HEK293 (cell line): ENCODE measurements around the gene NTRK3.

Experiments used
- CTCF ChIA-PET: fragments of 350-600 bp; formaldehyde crosslinking; extraction: SDS; loops from one replicate; lab custom pipeline; 2021; ENCODE audit warnings: antibody characterized with exemption; lab: Yijun Ruan, JAX
- POLR2A ChIA-PET: fragments of 300-600 bp; formaldehyde crosslinking; extraction: SDS; loops from one replicate; lab custom pipeline; 2020; ENCODE audit warnings: antibody characterized with exemption, inconsistent platforms; lab: Yijun Ruan, JAX
- H3K27ac ChIP-seq: fragments of 200-500 bp; sonication (Bioruptor generic); 2 replicates; pipeline ENCODE4 v1.5.1; 2014; ENCODE audit warnings: low read depth, low read length, control low read depth, inconsistent platforms; ENCODE audit errors: extremely low read depth
- H3K36me3 ChIP-seq, 2 experiments: fragments of 200-500 bp in 1 of 2; sonication (Bioruptor generic) in 1 of 2; 1 replicate in 1 of 2; 2 replicates in 1 of 2; pipeline ENCODE4 v1.5.1; 2014 to 2017; ENCODE audit warnings: inconsistent platforms in 2 of 2, low read length in 2 of 2; ENCODE audit not compliant: control insufficient read depth in 2 of 2, insufficient read depth in 1 of 2
- H3K4me1 ChIP-seq: fragments of 200-500 bp; sonication (Bioruptor generic); 2 replicates; pipeline ENCODE4 v1.5.1; 2014; ENCODE audit warnings: mild to moderate bottlenecking, low read length, inconsistent platforms; ENCODE audit not compliant: control insufficient read depth, insufficient read depth
- H3K4me3 ChIP-seq: 2 replicates; pipeline ENCODE4 v1.5.1; 2011; ENCODE audit warnings: low read depth, mild to moderate bottlenecking, control low read depth, low read length, moderate library complexity
- H3K9me3 ChIP-seq: fragments of 200-500 bp; sonication (Bioruptor generic); 2 replicates; pipeline ENCODE4 v1.5.1; 2014; ENCODE audit warnings: low read depth, low read length, inconsistent platforms; ENCODE audit not compliant: control insufficient read depth, insufficient read depth
- KLF8 ChIP-seq: fragments of 450-650 bp; formaldehyde crosslinking; IDR thresholded peaks from 2 replicates; pipeline ENCODE4 v1.5.1; 2016; ENCODE audit warnings: missing biosample characterization, missing genetic modification characterization
- SP2 ChIP-seq: fragments of 450-650 bp; formaldehyde crosslinking; IDR thresholded peaks from 2 replicates; pipeline ENCODE4 v1.5.1; 2016; ENCODE audit warnings: missing biosample characterization, missing genetic modification characterization
- ZBTB21 ChIP-seq: fragments of 450-650 bp; formaldehyde crosslinking; IDR thresholded peaks from 2 replicates; pipeline ENCODE4 v1.5.1; 2017; ENCODE audit warnings: missing biosample characterization, missing genetic modification characterization
- ZNF132 ChIP-seq: fragments of 450-650 bp; formaldehyde crosslinking; IDR thresholded peaks from 2 replicates; pipeline ENCODE4 v1.5.1; 2017; ENCODE audit warnings: missing biosample characterization, missing genetic modification characterization, borderline replicate concordance
- ZNF140 ChIP-seq: fragments of 450-650 bp; formaldehyde crosslinking; IDR thresholded peaks from 2 replicates; pipeline ENCODE4 v1.5.1; 2016; ENCODE audit warnings: missing biosample characterization, missing genetic modification characterization
- ZNF157 ChIP-seq: fragments of 450-650 bp; formaldehyde crosslinking; IDR thresholded peaks from 2 replicates; pipeline ENCODE4 v1.5.1; 2016; ENCODE audit warnings: missing biosample characterization, missing genetic modification characterization
- ZNF202 ChIP-seq: fragments of 450-650 bp; formaldehyde crosslinking; IDR thresholded peaks from 2 replicates; pipeline ENCODE4 v1.5.1; 2016; ENCODE audit warnings: missing biosample characterization, missing genetic modification characterization, borderline replicate concordance
- ZNF335 ChIP-seq: fragments of 450-650 bp; formaldehyde crosslinking; conservative IDR thresholded peaks from 2 replicates; pipeline ENCODE4 v1.5.1; 2016; ENCODE audit warnings: missing biosample characterization, missing genetic modification characterization
- ZNF341 ChIP-seq: fragments of 450-650 bp; formaldehyde crosslinking; IDR thresholded peaks from 2 replicates; pipeline ENCODE4; 2016; ENCODE audit warnings: low read depth, missing biosample characterization, missing genetic modification characterization
- ZNF354C ChIP-seq: fragments of 450-650 bp; formaldehyde crosslinking; IDR thresholded peaks from 2 replicates; pipeline ENCODE4 v1.5.1; 2016; ENCODE audit warnings: missing biosample characterization, missing genetic modification characterization, low read depth, borderline replicate concordance
- ZNF48 ChIP-seq: fragments of 450-650 bp; formaldehyde crosslinking; IDR thresholded peaks from 2 replicates; pipeline ENCODE4 v1.5.1; 2016; ENCODE audit warnings: missing biosample characterization, missing genetic modification characterization
- ZNF529 ChIP-seq: fragments of 450-650 bp; formaldehyde crosslinking; IDR thresholded peaks from 2 replicates; pipeline ENCODE4 v1.5.1; 2017; ENCODE audit warnings: missing genetic modification characterization, missing biosample characterization; ENCODE audit not compliant: insufficient replicate concordance
- ZNF530 ChIP-seq: fragments of 450-650 bp; formaldehyde crosslinking; IDR thresholded peaks from 2 replicates; pipeline ENCODE4 v1.5.1; 2016; ENCODE audit warnings: low read depth, missing biosample characterization, missing genetic modification characterization
- ZNF558 ChIP-seq: fragments of 450-650 bp; formaldehyde crosslinking; IDR thresholded peaks from 2 replicates; pipeline ENCODE4 v1.5.1; 2016; ENCODE audit warnings: missing biosample characterization, missing genetic modification characterization
- ZNF623 ChIP-seq: fragments of 450-650 bp; formaldehyde crosslinking; IDR thresholded peaks from 2 replicates; pipeline ENCODE4 v1.5.1; 2016; ENCODE audit warnings: missing biosample characterization, missing genetic modification characterization
- ZNF624 ChIP-seq: fragments of 450-650 bp; formaldehyde crosslinking; IDR thresholded peaks from 2 replicates; pipeline ENCODE4 v1.5.1; 2017; ENCODE audit warnings: missing biosample characterization, missing genetic modification characterization
- ZNF654 ChIP-seq: fragments of 450-650 bp; formaldehyde crosslinking; IDR thresholded peaks from 2 replicates; pipeline ENCODE4 v1.5.1; 2016; ENCODE audit warnings: low read depth, missing biosample characterization, missing genetic modification characterization
- ZNF660 ChIP-seq: fragments of 450-650 bp; IDR thresholded peaks from 2 replicates; pipeline ENCODE4 v1.5.1; 2018; ENCODE audit warnings: missing biosample characterization, mild to moderate bottlenecking, missing genetic modification characterization
- ZNF768 ChIP-seq: fragments of 450-650 bp; formaldehyde crosslinking; IDR thresholded peaks from 2 replicates; pipeline ENCODE4 v1.5.1; 2018; ENCODE audit warnings: missing biosample characterization, mild to moderate bottlenecking, missing genetic modification characterization
- ZSCAN23 ChIP-seq: fragments of 450-650 bp; formaldehyde crosslinking; IDR thresholded peaks from 2 replicates; pipeline ENCODE4 v1.5.1; 2016; ENCODE audit warnings: missing biosample characterization, missing genetic modification characterization
- TF ChIP-seq, protein P1 (sequence below): fragments of 450-650 bp; formaldehyde crosslinking; IDR thresholded peaks from 2 replicates; pipeline ENCODE4 v1.5.1; 2017; ENCODE audit warnings: missing biosample characterization, missing genetic modification characterization
- TF ChIP-seq, protein P2 (sequence below): fragments of 450-650 bp; formaldehyde crosslinking; IDR thresholded peaks from 2 replicates; pipeline ENCODE4 v1.5.1; 2016; ENCODE audit warnings: missing biosample characterization, missing genetic modification characterization, borderline replicate concordance
- TF ChIP-seq, protein P3 (sequence below): IDR thresholded peaks from 2 replicates; pipeline ENCODE4 v1.6.1; 2011; ENCODE audit warnings: mild to moderate bottlenecking, low read depth, low read length, borderline replicate concordance
- TF ChIP-seq, protein P4 (sequence below): fragments of 450-650 bp; formaldehyde crosslinking; IDR thresholded peaks from 2 replicates; pipeline ENCODE4 v1.5.1; 2016; ENCODE audit warnings: missing biosample characterization, missing genetic modification characterization

Gene NTRK3

DNA sequence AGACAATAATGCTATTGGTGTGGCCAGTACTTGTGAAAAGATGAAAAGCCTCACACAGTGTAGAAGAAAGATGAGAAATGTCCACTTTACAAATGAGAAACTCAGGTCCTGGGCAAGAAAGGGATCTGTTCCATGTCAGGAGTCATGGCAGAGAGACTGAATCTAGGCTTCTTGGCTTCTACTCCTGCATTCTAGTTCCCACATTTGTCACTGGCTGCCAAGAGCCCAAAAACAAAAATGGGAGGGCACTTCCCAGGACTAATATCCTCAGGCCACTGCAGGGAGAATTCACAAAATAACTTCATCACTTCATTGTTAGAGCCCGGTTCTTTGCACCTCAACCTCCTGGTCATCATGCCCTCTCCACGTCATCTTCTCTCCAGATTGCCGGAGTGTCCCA, 337.5 kb downstream of the NTRK3 start:
- no peak overlapping the region for H3K4me3 ChIP-seq
- no peaks in the 10 kb centered on the region for H3K4me1 ChIP-seq
- POLR2A ChIA-PET: no interaction called here
- CTCF ChIA-PET: no interaction called here
- no peaks in the 10 kb centered on the region for H3K36me3 ChIP-seq
- H3K9me3 ChIP-seq: no peaks in the 10 kb centered on the region
- TF ChIP-seq ZNF341 (tag by site-specific recombination) (no peak), ZNF354C (no peak), ZBTB21 (tag by site-specific recombination) (no peak), ZNF202 (no peak), ZNF132 (no peak), ZNF529 (tag by site-specific recombination) (no peak), ZNF768 (no peak)
- no peak overlapping the region for H3K27ac ChIP-seq

DNA sequence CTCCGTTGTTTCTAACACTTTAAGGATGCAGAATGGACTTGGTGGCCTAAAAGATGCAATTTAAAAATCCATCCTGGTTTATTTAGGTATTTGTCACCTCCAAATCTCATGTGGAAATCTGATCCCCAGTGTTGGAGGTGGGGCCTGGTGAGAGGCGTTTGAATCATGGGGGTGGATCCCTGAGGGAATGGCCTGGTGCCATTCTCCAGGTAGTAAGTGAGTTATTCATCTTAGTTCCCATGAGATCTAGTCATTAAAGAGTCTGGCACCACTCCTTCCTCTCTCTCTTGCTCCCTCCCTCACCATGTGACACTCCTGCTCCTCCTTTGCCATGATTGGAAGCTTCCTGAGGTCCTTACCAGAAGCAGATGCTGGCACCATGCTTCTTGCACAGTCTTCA, 339.1 kb downstream of the NTRK3 start:
- CTCF ChIA-PET: interaction anchor here (0.6 kb wide), 2 partner anchors 27 to 319 kb away, joined by 3 to 4 read pairs; no protein-coding TSS in a partner anchor

DNA sequence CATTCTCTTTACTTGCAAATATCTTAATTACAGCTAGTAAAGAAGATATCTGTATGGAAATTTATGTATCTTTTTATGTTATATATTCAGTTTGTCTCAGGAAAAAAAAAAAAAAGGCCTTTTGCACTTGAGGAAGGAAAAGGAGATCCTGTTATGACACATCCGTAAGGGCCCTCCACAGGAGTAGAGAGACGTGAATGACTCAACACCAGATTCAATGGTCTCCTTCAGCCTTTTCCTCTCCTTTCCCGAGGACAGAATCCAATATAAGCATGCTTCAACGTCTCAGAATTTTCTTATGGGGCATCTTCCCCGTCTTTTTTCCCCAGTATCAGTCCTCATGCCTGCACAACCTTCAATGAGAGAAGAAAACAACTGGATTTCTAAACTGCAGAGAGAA, 340.3 kb downstream of the NTRK3 start:
- POLR2A ChIA-PET: no interaction called here
- TF ChIP-seq KLF8: no peak
- TF ChIP-seq ZNF335: no peak
- no peak for TF ChIP-seq ZNF660
- TF ChIP-seq ZNF48: no peak
- TF ChIP-seq ZSCAN23 (tag by site-specific recombination): no peak
- TF ChIP-seq ZNF558 (tag by site-specific recombination): no peak
- TF ChIP-seq ZBTB21 (tag by site-specific recombination): no peak
- TF ChIP-seq SP2 (tag by site-specific recombination): no peak
- TF ChIP-seq ZNF530: no peak
- no peak for TF ChIP-seq ZNF140 (tag by site-specific recombination)
- TF ChIP-seq, protein P1, sequence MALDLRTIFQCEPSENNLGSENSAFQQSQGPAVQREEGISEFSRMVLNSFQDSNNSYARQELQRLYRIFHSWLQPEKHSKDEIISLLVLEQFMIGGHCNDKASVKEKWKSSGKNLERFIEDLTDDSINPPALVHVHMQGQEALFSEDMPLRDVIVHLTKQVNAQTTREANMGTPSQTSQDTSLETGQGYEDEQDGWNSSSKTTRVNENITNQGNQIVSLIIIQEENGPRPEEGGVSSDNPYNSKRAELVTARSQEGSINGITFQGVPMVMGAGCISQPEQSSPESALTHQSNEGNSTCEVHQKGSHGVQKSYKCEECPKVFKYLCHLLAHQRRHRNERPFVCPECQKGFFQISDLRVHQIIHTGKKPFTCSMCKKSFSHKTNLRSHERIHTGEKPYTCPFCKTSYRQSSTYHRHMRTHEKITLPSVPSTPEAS (tag by site-specific recombination): no peak
- no peak for TF ChIP-seq ZNF624 (tag by site-specific recombination)
- TF ChIP-seq ZNF623 (tag by site-specific recombination): no peak
- TF ChIP-seq, protein P2, sequence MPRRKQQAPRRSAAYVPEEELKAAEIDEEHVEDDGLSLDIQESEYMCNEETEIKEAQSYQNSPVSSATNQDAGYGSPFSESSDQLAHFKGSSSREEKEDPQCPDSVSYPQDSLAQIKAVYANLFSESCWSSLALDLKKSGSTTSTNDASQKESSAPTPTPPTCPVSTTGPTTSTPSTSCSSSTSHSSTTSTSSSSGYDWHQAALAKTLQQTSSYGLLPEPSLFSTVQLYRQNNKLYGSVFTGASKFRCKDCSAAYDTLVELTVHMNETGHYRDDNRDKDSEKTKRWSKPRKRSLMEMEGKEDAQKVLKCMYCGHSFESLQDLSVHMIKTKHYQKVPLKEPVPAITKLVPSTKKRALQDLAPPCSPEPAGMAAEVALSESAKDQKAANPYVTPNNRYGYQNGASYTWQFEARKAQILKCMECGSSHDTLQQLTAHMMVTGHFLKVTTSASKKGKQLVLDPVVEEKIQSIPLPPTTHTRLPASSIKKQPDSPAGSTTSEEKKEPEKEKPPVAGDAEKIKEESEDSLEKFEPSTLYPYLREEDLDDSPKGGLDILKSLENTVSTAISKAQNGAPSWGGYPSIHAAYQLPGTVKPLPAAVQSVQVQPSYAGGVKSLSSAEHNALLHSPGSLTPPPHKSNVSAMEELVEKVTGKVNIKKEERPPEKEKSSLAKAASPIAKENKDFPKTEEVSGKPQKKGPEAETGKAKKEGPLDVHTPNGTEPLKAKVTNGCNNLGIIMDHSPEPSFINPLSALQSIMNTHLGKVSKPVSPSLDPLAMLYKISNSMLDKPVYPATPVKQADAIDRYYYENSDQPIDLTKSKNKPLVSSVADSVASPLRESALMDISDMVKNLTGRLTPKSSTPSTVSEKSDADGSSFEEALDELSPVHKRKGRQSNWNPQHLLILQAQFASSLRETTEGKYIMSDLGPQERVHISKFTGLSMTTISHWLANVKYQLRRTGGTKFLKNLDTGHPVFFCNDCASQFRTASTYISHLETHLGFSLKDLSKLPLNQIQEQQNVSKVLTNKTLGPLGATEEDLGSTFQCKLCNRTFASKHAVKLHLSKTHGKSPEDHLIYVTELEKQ (tag by site-specific recombination): no peak
- no peak for TF ChIP-seq ZNF354C
- no peak for TF ChIP-seq ZNF157
- TF ChIP-seq, protein P3, sequence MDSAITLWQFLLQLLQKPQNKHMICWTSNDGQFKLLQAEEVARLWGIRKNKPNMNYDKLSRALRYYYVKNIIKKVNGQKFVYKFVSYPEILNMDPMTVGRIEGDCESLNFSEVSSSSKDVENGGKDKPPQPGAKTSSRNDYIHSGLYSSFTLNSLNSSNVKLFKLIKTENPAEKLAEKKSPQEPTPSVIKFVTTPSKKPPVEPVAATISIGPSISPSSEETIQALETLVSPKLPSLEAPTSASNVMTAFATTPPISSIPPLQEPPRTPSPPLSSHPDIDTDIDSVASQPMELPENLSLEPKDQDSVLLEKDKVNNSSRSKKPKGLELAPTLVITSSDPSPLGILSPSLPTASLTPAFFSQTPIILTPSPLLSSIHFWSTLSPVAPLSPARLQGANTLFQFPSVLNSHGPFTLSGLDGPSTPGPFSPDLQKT: no peak
- TF ChIP-seq, all 188 proteins: peak for 0
- Histone ChIP-seq H3K9me3 (no peaks in the 10 kb centered on the region), H3K4me3 (no peak overlapping the region), H3K36me3 (no peaks in the 10 kb centered on the region), H3K27ac (no peak overlapping the region), H3K4me1 (no peaks in the 10 kb centered on the region)
- CTCF ChIA-PET: interaction anchor here (0.6 kb wide), 1 partner anchor 7 kb away, joined by 3 read pairs; no protein-coding TSS in a partner anchor

More for the DNA sequence above, 339.1 kb downstream of the NTRK3 start:
- no peaks in the 10 kb centered on the region for H3K9me3 ChIP-seq
- no peak overlapping the region for H3K27ac ChIP-seq
- no peak for TF ChIP-seq ZNF654 (tag by site-specific recombination)
- TF ChIP-seq, protein P4, sequence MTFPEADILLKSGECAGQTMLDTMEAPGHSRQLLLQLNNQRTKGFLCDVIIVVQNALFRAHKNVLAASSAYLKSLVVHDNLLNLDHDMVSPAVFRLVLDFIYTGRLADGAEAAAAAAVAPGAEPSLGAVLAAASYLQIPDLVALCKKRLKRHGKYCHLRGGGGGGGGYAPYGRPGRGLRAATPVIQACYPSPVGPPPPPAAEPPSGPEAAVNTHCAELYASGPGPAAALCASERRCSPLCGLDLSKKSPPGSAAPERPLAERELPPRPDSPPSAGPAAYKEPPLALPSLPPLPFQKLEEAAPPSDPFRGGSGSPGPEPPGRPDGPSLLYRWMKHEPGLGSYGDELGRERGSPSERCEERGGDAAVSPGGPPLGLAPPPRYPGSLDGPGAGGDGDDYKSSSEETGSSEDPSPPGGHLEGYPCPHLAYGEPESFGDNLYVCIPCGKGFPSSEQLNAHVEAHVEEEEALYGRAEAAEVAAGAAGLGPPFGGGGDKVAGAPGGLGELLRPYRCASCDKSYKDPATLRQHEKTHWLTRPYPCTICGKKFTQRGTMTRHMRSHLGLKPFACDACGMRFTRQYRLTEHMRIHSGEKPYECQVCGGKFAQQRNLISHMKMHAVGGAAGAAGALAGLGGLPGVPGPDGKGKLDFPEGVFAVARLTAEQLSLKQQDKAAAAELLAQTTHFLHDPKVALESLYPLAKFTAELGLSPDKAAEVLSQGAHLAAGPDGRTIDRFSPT (tag by site-specific recombination): no peak
- TF ChIP-seq, all 188 proteins: peak for 0
- H3K36me3 ChIP-seq: no peaks in the 10 kb centered on the region
- no peak overlapping the region for H3K4me3 ChIP-seq
- POLR2A ChIA-PET: no interaction called here
- H3K4me1 ChIP-seq: no peaks in the 10 kb centered on the region
